ENCODE results near the gene RAB11FIP5. TPM values are rescaled to one million over a fixed set of nuclear protein-coding genes. Genes with fewer than 3 reads are reported as not detected.
"Not testable (repeated sequence)": the region's sequence is repeated elsewhere in the genome, so short reads cannot be mapped to it uniquely, and the experiment has no call there.

The RAB11FIP5 gene
- total RNA-seq, 1 donor from 2014 or later = 21.4 TPM

DNA sequence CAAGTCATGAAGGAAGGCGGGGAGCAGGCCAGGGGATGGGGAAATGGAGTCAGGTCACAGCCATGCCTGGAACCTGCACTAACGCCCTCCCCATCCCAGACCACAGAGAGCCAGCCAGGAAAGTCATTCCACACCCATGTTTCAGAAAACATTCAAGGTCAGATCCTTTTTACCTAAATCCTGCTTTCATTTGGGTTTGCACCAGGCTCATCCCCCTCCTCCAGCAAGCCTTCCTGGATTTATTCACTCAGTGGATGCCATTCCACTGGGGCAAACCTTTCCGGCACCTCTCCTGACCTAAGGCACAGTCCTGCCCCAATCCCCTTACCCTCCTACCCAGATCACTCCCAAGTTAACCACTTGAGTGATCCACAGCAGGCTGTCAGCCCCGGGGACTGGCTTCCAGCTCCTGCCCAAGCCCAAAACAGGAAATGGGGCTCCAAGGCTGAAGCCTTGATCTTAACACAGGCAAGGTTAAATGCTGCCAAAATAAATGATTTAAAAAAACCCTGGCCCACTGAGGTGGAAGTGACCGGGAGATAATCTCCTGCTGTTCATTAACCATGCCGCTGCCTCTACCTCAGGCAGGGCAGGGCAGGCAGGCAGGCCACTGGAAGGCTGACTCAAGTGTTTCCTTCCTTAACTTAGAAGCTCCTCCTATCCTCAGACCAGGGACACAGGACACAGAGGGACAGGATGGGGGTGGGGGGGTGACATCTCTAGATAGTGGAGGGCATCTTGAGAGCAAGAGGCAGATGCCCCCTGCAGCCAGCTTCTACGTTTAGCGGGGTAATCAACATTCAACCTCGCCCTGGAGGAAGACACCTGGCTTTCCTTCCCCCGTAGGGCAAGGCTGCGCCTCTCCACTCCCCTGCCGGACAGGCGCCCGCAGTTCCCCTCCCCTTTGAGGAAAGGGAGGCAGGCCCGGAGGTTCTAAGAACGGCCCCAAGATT lies 1.4 kb downstream of the RAB11FIP5 start:
- DNase-seq (ENCODE audit: low spot score) = peak; percentile 56

GRCh38 chr2:73110168-73111072 lies 2.3 kb downstream of the RAB11FIP5 start:
- no peak for DNase-seq (ENCODE audit: low spot score)

- DNase-seq (ENCODE audit: low spot score) = peak; percentile 72
Measured at GRCh38 chr2:73109431-73110167, 3.1 kb downstream of the RAB11FIP5 start.

- DNase-seq (ENCODE audit: low spot score) = no peak
Measured at GRCh38 chr2:73107211-73107926, 5.4 kb downstream of the RAB11FIP5 start.

- no peak for DNase-seq (ENCODE audit: low spot score)
Measured at GRCh38 chr2:73106791-73107190, 6.0 kb downstream of the RAB11FIP5 start.

DNA sequence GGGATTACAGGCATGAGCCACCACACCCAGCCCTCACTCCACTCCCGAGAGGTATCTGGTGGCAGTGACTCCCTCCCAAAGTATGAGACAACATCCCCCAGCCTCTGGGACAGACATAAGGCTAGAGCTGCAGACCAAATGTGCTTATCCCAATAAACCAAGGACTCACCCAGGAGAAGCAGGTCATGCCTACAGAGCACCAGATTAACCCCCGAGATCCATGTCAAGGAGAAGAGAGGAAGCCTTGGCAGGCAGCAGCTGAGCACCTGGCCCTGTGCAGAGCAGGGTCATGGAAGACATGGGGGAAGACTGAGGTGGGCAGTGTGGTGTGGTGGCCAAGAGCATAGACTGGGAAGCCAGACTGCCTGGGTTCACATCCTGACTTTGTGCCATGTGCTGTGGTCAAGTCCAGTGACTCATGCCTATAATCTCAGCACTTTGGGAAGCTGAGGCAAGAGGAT lies 7.2 kb downstream of the RAB11FIP5 start:
- DNase-seq (ENCODE audit: low spot score) = no peak

GRCh38 chr2:73104933-73105332 lies 7.8 kb downstream of the RAB11FIP5 start:
- DNase-seq (ENCODE audit: low spot score) = no peak

DNA sequence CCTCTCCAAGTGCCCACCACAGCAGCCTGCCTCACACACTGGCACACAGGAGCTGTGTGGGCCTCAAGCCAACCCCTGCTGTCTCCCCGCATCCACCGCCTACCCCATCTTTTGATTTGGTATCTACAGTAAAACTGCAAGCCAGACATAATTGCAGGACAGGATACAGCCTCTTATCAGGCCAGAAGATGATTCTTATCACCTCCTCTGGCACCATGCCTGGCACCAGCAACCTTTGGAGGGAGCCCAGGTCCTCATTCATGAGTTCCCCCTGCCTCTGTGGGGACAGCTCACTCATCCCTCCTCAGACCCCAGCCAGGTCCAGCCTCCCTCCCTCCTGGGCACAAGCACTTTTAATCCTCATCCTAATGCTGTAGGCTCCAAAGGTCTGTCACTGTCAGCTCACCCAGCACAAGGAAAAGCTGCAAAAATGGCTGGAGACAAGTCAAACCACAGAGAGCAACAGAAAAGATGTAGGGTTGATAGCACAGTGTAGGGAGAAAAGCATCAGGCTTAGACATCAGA lies 9.7 kb downstream of the RAB11FIP5 start:
- no peak for DNase-seq (ENCODE audit: low spot score)

DNA sequence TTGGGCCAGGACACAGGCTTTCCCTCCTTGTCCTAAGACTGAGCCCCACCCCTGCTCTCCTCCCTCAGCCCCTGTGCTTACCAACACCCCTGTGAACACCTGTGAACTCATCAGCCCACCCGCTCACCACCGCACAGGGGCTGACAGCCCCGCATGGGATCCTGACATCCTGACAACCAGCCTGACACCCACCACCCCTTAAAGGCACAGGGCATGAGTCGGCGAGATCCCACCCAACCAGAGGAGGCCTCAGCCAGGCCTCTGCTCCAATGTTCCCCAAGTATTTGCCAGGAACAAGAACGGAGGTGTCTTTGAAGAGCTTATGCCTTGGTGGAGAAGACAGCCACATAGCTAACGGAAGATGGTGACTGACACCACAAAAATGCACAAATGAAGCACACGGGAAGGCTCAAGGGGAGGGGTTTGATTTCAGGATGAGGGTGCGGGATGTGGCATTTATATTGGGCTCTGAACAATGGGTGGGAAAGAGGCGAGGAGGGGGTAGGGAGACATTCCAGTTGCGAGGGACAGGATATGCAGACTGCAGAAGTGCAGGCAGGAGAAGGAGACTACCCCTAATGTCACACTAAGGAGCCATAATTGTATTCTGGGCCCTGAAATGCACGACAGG lies 11.0 kb downstream of the RAB11FIP5 start:
- no peak for DNase-seq (ENCODE audit: low spot score)

DNA sequence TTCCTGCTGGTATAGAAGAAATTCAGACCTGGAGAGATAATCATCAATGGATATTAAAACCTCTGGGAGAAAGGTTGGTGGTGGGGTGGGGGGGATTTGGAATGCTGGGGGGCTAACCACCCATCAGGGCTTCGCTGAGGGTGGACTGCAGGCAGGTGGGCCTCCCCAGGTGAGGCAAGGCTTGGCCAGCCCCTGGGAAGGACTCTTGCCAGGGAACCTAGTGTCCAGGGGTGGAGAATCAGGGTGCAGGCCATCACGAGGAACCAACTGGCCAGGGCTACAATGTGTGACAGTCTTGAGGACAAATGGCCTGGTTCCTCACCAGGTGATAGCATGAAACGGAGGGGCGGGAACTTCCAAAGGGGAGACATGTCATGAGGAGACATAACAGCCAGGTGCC lies 11.8 kb downstream of the RAB11FIP5 start:
- DNase-seq (ENCODE audit: low spot score) = no peak

GRCh38 chr2:73099486-73099885 lies 13.3 kb downstream of the RAB11FIP5 start:
- no peak for DNase-seq (ENCODE audit: low spot score)

DNA sequence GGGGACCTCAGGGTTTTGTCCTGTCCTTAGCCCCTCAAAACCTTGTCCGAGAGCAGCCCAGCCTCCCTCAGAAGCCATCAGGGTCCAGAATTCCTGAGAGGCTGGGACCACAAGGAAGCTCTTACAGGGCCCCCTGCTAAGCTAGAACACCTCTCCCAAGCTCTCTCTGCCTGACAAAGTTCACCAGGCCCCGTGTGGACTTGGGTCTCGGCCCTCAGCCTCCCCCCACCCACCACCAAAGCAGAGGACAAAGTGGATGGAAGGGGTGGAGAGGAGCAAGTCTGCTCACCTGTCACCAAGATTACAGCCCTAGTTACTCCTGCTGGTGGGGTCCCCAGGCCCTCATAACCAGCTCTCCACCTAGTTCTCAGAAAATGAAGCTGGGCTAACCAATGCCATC lies 16.8 kb downstream of the RAB11FIP5 start:
- no peak for DNase-seq (ENCODE audit: low spot score)

DNA sequence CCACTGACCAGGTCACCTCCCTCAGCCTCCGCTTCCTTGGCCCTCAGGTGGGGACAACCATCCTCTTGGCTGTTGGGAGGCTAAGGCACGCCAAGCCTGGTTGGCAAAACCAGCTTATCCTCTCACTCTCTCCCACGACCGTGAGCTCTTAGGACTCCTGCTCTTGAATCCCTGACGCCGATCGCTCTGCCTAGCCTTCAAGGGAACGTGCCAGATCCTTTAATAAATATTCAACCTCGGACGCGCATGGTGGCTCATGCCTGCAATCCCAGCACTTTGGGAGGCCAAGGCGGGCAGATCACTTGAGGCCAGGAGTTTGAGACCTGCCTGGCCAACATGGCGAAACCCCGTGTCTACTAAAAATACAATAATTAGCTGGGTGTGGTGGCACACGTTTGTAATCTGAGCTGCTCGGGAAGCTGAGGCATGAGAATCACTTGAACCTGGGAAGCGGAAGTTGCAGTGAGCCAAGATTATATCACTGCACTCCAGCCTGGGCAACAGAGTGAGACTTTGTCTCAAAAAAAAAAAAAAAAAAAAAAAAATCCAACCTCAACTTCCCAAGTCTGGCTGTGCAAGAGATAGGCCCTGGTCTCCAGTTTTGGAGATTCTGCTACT lies 19.0 kb downstream of the RAB11FIP5 start:
- not testable (repeated sequence) for DNase-seq (ENCODE audit: low spot score)

- no peak for DNase-seq (ENCODE audit: low spot score)
Measured at GRCh38 chr2:73092146-73092783, 20.5 kb downstream of the RAB11FIP5 start.

DNA sequence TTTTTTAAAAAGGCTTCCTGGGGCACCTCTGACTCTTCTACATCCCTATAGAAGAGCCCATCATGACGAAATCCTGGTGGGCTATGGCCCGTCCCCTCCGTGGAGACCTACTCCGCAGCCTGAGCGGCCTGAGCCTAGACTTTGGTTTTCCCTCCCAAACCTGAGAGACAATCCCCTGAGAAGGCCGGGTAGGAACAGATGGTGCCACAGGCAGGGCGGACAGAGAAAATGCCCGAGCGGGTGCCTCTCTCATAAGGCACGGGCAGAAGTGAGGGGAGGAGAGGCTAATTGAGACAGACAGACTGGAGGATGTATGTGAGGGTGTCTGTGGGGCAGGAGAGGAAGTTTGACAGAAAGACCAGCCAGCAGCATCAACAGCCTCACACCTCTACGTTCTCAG lies 21.1 kb downstream of the RAB11FIP5 start:
- DNase-seq (ENCODE audit: low spot score) = no peak

DNA sequence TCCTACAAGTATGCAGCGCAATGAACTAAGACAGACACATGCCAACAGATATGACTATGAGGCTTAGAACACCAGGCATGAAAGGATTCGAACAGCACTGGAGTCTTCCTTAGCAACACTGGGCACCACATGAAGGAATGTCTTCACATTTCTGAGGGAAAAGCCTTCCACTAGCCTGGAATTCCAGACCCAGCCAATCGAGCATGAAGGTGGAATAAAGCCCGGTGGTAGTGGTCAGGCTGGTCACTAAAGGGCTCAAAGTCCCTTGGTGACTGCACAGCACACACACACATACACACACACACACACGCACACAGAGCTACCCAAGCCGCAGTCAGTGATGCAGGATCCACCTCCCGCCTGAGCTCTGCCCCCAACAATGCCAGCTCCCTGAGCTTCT lies 21.6 kb downstream of the RAB11FIP5 start:
- DNase-seq (ENCODE audit: low spot score) = peak; percentile 48

- DNase-seq (ENCODE audit: low spot score) = peak; percentile 98
Measured at GRCh38 chr2:73089270-73090030, 23.3 kb downstream of the RAB11FIP5 start.

DNA sequence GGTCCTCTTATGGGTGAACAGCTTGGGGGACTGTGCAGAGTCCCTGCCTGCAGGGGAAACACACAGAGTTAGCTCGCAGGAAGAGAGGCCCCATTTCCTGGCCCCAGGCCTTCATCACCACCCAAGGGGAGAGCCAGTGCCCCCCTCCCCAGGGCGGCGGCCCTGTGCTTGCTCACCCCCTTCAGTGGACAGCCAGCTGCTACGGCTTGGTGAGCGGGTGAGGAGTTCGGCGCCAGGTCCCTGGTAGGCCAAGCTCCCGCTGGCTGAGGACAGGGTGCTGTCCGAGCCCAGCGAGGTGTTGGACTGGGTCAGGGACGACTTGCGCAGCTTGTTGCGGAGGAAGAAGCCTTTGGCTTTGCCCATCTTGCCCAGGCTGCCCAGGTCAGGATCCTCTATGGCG lies 24.0 kb downstream of the RAB11FIP5 start:
- no peak for DNase-seq (ENCODE audit: low spot score)
